Epithelial cell of esophagus (primary cell): Measurements from ENCODE around the gene EEF1AKMT3.

Experiments used
- DNase-seq: peaks from one replicate; pipeline ENCODE4 v3.0.0; 2010; ENCODE audit warnings: low read depth
- H3K4me3 ChIP-seq: 2 replicates; pipeline ENCODE4 v1.5.1; 2011; ENCODE audit warnings: mild to moderate bottlenecking, low read length, control low read depth
- CTCF ChIP-seq: IDR thresholded peaks from 2 replicates; pipeline ENCODE4 v1.5.1; 2011; ENCODE audit warnings: low read depth, mild to moderate bottlenecking, low read length, control low read depth, inconsistent platforms; ENCODE audit not compliant: insufficient read depth; ENCODE audit errors: missing control alignments

Gene EEF1AKMT3

GRCh38 chr12:57741413-57741789, 31.0 kb upstream of the EEF1AKMT3 start:
- DNase-seq: no peak
- TF ChIP-seq CTCF: no peak
- H3K4me3 ChIP-seq: no peak overlapping the region

GRCh38 chr12:57741844-57742738, 30.3 kb upstream of the EEF1AKMT3 start:
- H3K4me3 ChIP-seq: no peak overlapping the region
- peak; percentile 39 for DNase-seq
- no peak for TF ChIP-seq CTCF

GRCh38 chr12:57743769-57744168, 28.6 kb upstream of the EEF1AKMT3 start:
- no peak for TF ChIP-seq CTCF
- DNase-seq: no peak
- H3K4me3 ChIP-seq: no peak overlapping the region

- H3K4me3 ChIP-seq: peak overlapping the region; percentile 94
- TF ChIP-seq CTCF: no peak
These were observed 28.1 kb upstream of the EEF1AKMT3 start for GRCh38 chr12:57744194-57744776.

GRCh38 chr12:57744777-57745484, 27.5 kb upstream of the EEF1AKMT3 start, which contains the start of gene TSPAN31:
Gene TSPAN31, plus strand, starts transcription at chr12:57745039. Its CDS starts 116 bp downstream, at chr12:57745155.
- no peak for TF ChIP-seq CTCF
- H3K4me3 ChIP-seq: peak within 1 kb of the TSS; percentile 94
- peak; percentile 99 for DNase-seq

More at GRCh38 chr12:57744194-57744776, 28.1 kb upstream of the EEF1AKMT3 start:
- no peak for DNase-seq

GRCh38 chr12:57745485-57745881, 26.9 kb upstream of the EEF1AKMT3 start:
- DNase-seq: no peak
- TF ChIP-seq CTCF: no peak
- peak overlapping the region; percentile 94 for H3K4me3 ChIP-seq
